GM12891 (cell line): ENCODE results near the gene SORL1.

Experiments
- DNase-seq: peaks from one replicate; pipeline ENCODE4 v3.0.0; 2011; ENCODE audit warnings: low spot score; ENCODE audit not compliant: insufficient read length
- FAIRE-seq: peaks from 2 replicates; lab custom pipeline; 2011; peaks lifted over from hg19 to GRCh38; lab: Jason Lieb, UNC
- PAX5 ChIP-seq: IDR thresholded peaks from 2 replicates; pipeline ENCODE4 v1.6.1; 2011; ENCODE audit warnings: low read length, moderate library complexity, mild to moderate bottlenecking; ENCODE audit not compliant: insufficient read depth, severe bottlenecking
- POLR2A ChIP-seq: IDR thresholded peaks from 2 replicates; pipeline ENCODE4 v1.6.1; 2011; ENCODE audit warnings: low read depth, low read length, control low read depth
- POLR2AphosphoS5 ChIP-seq: IDR thresholded peaks from 2 replicates; pipeline ENCODE4 v1.6.1; 2011; ENCODE audit warnings: low read depth, low read length, control low read depth
- POU2F2 ChIP-seq: IDR thresholded peaks from 2 replicates; pipeline ENCODE4 v1.6.1; 2011; ENCODE audit warnings: low read depth, mild to moderate bottlenecking, control low read depth, low read length, moderate library complexity
- SPI1 ChIP-seq: IDR thresholded peaks from 2 replicates; pipeline ENCODE4 v1.6.1; 2011; ENCODE audit warnings: low read depth, low read length, control low read depth
- TAF1 ChIP-seq: IDR thresholded peaks from 2 replicates; pipeline ENCODE4 v1.6.1; 2011; ENCODE audit warnings: low read depth, low read length, control low read depth

SORL1 gene

DNA sequence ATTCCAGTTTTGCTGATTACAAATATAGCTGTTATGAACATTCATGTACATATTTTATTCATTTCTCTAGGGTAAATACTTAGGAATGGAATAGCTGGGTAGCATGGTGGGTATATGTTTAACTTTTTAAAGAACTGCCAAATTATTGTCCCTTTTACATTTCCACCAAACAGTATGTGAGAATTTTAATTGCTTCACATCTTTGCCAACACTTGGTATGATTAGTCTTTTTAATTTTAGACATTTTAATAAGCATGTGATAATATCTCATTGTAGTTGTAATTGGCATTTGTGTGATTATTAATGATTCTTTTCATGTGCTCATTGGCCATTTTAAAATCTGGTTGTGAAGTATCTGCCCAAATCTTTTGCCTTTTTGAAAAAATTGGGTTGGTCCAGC, 73.3 kb downstream of the SORL1 start:
- no peak for FAIRE-seq

DNA sequence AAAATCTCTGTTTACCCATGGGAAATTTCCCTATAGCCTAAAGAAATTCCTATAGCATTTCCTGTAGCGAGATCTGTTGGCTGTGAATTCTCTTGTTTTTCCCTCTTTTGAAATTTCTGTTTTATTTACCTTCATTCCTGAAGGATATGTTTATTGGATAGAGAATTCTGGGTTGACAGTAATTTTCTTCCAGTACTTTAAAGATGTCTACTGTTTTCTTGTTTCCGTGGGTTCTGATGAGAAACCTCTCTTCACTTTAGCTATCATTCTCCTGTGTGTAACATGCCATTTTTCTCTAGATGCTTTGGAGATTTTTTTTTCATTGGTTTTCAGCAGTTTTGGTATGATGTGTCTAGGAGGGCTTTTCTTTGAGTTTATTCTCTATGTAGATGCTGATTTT, 78.1 kb downstream of the SORL1 start:
- DNase-seq, result no peak
- FAIRE-seq, result no peak
- no peak for TF ChIP-seq PAX5
- no peak for TF ChIP-seq POLR2AphosphoS5
- TF ChIP-seq SPI1, result no peak
- no peak for TF ChIP-seq POLR2A
- TF ChIP-seq TAF1, result no peak
- no peak for TF ChIP-seq POU2F2

More for the DNA sequence above, 73.3 kb downstream of the SORL1 start:
- no peak for TF ChIP-seq PAX5
- TF ChIP-seq TAF1, result no peak
- TF ChIP-seq POLR2A, result no peak
- TF ChIP-seq SPI1, result no peak
- TF ChIP-seq POLR2AphosphoS5, result no peak
- no peak for TF ChIP-seq POU2F2
- DNase-seq, result no peak

DNA sequence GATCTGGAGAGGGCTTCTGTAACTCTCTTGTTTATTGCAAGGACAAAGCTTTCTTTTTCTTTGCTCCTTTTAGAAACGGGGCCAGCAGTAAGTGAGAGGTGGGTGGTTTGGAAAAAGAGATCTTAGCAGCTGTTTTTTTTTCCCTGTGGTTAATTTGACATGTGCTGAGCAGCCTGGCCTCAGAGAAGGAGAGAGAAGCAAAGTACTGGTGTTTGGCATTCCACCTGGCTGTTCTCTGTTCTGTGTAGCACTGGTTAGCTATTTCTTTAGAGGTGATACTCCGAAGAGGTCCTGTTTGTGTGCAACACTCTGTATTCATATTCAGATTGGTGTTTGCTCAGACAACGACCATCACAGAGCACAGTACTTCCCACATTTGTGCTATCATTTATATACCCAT, 81.5 kb downstream of the SORL1 start:
- no peak for DNase-seq
- TF ChIP-seq POU2F2 (no peak), SPI1 (no peak), POLR2A (no peak), PAX5 (no peak), TAF1 (no peak), POLR2AphosphoS5 (no peak)
- FAIRE-seq, result peak; percentile 63

DNA sequence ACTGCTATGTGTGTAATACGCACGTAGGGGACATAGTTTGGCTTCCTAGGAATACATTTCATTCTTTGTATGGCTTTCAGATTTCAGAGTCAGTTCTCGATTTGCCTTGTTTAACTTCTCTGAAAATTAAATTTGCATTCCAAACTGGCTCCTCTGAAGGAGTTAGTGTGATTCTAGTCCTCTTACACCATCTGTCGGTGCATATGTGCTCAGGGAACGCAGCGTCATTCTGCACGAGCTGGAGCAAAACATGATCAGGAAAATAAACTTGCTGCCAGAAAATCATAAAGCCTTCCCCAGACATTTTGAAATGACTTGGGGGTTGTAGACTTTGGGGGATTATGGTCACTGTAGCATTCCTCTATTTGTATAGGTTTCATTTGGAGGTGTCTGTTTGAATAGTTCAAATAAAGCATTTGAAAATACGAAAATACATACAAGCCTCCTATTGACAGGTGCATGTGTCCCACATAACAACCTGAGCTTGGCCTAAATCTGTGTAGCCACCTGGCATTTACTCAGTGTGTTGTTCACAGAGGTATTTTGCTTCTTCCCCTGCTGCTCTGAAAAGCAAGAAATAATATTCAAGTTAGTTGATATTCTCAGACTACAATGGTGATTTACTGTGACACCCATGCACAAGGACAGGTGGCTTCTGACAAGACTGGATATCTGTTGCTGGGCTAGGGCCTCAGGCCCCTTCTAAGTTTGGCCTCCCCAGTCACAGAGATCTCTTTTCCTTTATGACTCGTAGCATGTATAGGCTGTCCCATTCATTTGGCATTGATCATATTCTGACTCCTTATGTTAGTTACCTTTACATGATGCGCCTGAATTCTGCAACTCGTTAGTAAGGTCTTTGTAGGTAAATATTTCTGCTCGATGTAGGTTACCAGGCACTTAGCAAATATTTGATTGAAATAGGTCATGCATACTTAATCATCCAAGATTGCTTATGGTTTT, 82.3 kb downstream of the SORL1 start:
- TF ChIP-seq PAX5, result no peak
- TF ChIP-seq POU2F2, result no peak
- TF ChIP-seq SPI1, result no peak
- FAIRE-seq, result peak; percentile 72
- no peak for DNase-seq

DNA sequence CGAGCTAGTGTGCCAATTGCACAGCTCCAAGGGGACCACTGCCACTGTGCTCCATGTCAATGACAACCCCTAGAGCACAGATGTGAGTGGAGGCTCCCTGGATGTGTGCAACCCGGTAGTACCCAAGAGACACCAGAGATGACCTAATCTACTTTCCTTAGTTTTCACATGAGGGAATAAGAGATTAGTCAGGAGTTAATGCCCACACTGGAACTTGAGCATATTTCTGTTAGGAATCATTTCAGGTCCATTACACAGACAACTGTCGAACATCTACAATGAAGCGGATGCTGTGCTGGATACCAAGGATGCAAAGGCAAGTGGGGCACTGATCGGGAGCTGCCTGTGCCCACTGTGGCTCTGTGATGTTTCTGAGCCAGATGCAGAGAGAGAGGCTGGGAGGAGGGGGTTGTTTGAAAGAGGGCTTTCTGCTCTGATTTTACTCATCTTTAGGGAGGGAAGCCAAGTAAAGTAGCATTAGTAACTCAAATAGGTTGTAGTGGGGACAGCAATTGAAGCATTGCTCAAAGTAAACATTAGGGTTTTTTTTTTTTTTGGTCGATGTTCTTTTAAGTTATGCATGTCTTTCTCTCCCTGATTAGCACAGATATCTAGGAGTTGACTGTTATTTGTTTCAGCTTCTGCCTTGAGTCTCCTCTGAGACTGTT, 83.1 kb downstream of the SORL1 start:
- DNase-seq, result no peak
- TF ChIP-seq POU2F2 (no peak), PAX5 (no peak), SPI1 (no peak), POLR2A (no peak), TAF1 (no peak), POLR2AphosphoS5 (no peak)
- FAIRE-seq, result peak; percentile 41

DNA sequence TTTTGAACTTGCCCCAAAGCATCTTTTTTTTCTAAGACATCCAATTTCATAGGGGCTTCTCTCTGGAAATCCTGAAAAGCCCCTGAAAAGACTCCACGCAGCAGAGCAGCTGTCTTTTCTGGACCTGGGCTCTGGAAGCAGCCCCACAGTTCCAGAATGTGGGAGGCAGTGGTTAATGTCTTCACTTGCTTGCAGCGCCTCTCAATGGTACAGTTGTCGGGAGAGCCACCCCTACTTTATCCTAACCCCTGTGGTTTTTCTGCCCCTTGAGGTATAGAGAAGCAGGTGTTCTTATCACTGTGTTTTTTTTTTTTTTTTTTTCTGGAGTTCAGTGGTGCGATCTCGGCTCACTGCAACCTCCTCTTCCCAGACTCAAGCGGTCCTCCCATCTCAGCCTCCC, 84.0 kb downstream of the SORL1 start:
- TF ChIP-seq SPI1 (no peak), POLR2A (no peak), TAF1 (no peak), POLR2AphosphoS5 (no peak), PAX5 (no peak), POU2F2 (no peak)
- DNase-seq, result no peak
- no peak for FAIRE-seq

DNA sequence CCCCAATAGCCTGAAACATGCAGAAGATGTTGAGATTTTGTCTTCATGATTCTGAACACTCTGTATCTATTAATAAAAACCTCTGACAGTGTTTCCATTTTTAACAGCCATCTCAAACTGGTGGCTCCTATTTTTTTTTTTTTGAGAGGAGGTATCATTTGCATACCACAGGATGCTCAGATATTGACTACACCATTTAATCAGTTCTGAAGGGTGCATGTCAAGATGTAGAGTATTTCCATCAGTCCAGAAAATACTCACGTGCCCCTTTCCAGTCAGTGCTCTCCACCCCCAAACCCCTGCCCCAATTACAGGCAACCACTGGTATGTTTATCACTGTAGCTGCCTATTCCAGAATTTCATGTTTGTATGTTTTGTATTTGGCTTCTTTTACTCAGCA, 85.9 kb downstream of the SORL1 start:
- DNase-seq (no peak), FAIRE-seq (peak; percentile 82)
- TF ChIP-seq POLR2AphosphoS5, result no peak
- no peak for TF ChIP-seq SPI1
- TF ChIP-seq TAF1, result no peak
- TF ChIP-seq POLR2A, result no peak
- TF ChIP-seq POU2F2, result peak; percentile 89
- TF ChIP-seq PAX5, result no peak

DNA sequence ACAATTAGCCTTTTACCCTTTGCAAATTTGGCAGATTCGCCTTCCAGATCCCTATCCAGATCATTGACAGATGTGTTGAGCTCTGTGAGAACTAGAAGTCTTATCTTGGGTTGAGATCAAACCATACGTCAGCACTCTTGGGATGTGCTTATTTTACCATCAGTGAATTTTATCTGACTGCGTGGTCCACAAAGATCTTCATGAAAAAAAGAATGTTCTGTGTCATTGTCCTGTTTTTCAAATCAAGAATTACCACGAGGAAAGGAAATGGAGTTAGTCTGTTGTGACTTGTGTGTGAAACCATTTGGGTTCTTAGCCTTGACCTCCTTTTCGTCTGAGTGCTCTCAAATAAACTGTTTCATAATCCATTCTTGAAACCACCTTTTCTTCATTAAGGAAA, 86.9 kb downstream of the SORL1 start:
- DNase-seq (no peak), FAIRE-seq (peak; percentile 79)
- TF ChIP-seq POLR2A, result no peak
- TF ChIP-seq POLR2AphosphoS5, result no peak
- no peak for TF ChIP-seq TAF1
- TF ChIP-seq SPI1, result no peak
- TF ChIP-seq PAX5, result no peak
- no peak for TF ChIP-seq POU2F2

DNA sequence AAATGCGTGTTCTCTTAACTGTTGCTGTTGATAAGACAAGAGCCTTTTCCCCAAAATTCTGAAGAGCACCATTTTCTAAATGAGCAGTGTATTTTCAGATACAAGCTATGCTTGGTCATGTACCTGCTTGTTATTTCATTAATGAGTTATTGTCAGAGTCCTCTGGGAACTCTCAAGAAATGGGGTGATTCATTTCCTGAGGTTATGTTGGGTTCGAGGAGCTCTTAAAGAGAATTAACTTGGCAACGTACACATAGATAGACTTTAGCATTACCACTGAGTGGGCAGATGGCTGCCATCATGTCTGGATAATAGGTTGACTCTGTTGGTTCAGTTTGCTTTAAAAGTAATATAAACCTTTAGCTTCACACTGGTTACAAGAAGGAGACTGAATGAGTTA, 88.5 kb downstream of the SORL1 start:
- no peak for FAIRE-seq
- DNase-seq, result no peak
- no peak for TF ChIP-seq SPI1
- TF ChIP-seq TAF1, result no peak
- TF ChIP-seq PAX5, result no peak
- no peak for TF ChIP-seq POU2F2
- no peak for TF ChIP-seq POLR2A
- no peak for TF ChIP-seq POLR2AphosphoS5
